Endometrium (tissue), 2 donors: ENCODE results near the gene LRCH1.

ENCODE experiments used
- FAIRE-seq: peaks from 2 replicates; lab custom pipeline; 2012; peaks lifted over from hg19 to GRCh38; lab: Jason Lieb, UNC
- donor health status: control.
- donor health status: control.

The LRCH1 gene

DNA sequence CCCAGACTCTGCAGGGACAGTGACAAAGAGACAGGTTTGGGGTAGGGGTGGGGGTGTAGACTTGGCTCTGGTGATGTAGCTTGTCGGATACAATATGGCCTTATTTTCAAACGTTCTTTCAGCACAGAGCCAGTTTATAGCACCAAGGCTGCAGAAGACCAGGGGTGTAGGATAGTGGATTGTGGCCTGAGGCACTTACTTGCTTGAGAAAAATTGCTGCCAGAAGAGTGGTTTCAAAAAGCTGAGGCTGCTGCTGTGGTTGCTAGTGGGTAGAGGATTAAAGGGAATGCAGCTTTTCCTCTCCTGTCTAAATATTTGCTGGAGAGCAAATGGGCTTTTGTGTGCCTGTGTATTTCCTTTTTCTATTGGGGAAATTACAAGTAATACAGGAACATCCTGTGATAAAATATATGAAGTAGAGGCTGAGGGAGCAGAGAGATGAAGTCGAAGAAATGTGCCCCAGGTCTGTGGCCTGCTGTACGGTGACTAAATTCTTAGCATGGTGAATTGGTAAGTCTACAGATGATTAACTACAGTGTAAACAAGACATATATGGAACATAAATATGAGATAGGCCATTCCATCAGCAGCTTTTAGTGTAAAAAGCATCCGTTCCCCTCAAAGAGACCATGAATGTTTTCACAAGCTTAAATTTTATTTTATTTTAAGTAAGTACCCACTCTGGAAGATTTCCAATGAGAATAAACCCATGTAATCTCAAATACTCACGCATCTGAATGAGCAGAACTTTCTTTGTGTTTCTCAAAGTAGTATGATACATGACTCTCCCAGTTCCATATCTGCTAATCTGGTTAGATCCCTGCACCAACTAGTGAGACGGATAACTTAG is 112.9 kb downstream of the LRCH1 start:
- no peak for FAIRE-seq

DNA sequence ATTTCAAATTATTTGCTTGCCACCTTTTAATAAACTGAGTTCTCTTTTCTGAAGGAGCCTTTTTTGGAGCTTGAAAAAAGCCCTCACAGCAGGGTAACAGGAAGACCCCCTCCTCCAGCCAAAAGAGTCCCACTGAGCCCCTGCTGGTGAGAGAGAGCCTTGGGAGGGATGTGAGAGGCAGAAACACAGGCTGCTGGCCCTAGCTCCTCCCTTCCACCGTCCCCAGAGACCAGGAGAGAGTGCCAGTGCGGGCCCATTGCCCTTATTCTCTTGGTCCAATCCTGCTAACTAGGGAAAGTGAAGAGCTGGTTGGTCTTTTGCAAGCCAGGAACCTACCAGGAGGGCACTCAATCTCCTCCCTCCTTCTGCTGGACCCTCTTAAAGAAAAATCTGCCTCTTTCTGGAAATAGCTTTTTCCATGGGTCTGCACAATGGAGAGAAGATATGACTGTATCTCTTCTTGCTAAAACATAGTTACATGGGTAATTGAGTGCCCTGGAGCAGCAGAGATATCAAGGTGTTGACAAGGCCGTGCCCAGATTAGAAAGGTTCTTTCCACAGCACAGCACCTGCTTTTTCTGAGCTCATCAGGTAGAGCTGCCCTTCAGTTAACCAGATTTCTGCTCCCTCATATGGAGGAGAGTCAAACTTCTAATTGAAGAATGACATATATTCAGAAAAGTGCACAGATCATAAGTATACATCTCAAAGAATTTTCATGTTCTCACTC is 113.9 kb downstream of the LRCH1 start:
- FAIRE-seq: no peak

DNA sequence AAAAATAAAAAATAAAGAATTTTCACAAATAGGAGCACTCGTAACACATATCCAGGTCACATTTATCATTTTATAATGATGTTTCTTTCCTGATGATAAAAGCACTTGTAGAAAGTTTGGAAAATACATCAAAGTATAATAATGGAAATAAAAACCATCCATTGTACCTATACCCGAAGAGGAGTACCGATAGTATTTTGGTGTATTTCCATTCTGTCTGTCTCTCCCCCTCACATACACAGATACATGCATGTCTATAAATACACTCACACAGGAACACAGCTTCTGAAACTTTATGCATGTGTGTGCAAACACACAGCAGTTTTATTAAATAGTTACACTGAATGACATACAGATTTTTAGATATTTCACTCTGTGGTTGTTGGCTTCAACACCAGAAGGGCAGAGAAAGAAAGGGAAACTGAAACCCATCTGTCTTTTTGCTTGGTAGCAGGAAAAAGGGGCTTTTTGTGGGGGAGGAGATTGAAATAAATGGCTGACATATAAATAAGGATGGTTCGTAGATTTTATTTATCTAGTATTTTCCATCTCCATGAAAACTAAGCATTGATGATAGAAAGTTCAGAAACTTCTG is 114.8 kb downstream of the LRCH1 start:
- FAIRE-seq: no peak

DNA sequence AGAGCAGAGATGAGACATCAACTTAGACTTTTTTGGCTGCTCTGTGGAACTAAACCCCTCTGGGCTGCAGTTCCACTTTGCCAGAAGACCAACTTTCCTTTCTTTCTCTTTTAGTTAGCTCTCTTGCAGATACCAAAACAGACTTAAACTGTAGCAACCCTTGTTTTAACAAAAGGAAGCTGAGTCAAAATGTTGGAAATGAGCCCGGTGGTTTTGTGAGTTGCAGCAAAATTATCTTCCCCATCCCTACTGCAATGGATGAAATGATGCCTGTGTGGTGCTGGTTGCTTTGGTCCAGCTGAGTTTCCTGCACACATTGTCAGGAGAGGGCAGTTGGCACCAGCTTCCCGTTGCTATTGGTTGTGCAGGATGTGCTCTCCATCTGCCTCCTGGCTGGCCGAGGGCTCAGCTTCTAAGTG is 115.3 kb downstream of the LRCH1 start:
- no peak for FAIRE-seq

DNA sequence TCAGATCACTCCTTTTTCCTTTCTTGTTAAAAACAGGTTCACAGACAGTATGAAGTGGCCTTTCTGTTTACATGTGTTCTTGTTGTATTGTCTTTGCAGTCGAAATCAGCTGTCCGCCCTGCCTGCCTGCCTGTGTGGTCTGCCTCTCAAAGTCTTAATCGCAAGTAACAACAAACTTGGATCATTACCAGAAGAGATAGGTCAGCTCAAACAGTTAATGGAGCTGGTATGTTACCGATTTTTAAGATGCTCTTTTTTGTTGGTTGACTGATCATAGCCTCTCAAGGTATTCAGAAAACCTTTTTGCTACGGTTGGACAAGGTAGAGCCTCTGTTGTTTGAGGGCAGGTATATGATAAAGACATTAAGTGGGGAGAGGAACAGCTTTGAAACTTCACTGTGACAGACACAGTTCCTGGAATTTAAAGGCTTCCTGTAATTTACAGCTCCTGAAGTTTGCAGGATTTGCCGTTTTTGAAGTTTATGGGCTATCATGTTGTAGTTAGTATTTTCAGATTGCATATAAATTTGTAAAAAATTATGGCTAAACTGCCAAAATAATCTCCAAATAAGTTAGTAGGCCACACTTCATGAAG is 116.1 kb downstream of the LRCH1 start:
- peak; percentile 35 for FAIRE-seq

DNA sequence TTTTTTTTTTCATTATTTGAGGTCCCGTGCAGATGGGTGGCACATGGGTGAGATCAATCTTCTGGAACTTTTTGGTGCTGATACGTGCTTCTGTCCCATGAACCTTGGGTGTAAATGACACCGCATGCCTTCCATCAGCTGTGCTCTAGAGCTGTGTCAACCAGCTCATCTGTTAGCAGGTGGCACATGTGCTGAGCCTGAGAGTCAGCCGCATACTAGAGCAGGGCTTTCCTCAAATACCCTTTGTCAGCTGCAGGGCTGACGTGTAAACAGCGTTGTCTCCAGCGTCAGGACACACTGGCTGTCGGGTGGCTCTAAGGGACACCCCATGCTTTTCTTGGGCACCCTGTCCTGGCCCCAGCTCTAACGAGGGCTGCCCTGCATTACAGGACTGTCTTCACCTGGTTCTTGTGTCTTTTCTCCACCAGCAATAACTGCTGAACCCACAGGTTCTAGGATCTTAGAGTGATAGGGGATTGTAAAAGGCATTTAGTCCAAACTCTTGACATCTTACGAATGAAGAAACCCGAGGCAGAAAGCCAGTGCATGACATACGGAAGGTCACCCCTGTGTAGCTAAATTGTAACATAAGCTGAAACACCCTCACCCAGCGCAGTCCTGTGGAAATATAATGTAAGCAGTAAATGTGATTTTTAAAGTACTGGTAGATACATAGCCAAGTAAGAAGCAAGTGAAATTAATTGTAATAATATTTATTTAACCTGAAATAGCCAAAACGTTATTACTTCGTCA is 119.5 kb downstream of the LRCH1 start:
- no peak for FAIRE-seq

DNA sequence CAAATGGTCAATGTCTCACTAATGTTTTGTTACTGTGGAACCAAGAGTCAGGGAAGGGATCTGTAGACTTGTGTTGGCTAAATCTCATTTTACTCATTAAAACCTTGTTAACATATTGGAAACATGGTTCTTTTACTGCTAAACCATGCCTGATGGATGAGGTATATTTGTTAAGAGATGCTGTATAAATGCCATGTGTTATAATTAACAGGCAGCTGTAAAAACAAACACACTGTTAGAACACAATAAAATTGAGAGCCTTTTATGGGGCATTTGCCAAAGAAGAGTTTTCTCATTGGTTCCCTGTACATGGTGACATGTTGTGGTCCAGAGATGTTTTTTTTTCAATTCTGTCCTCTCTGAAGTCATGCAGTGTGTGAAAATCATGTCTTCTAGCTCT is 122.0 kb downstream of the LRCH1 start:
- FAIRE-seq: no peak

DNA sequence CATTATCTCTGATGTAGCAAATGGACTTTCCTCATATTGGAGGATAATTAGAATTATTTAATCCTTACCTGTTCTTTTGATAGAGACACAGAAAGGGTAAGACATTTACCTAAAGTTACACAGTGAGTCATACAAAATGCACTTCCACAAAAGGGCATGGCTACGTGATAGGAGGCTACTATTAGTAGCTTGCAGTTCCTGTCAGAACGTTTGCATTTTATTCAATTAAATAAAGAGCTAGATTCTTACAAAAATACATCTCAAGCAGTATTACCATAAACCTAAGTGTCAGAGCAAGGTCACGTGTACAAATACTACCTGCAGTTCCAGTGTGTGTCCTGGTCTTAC is 123.4 kb downstream of the LRCH1 start:
- FAIRE-seq: no peak

DNA sequence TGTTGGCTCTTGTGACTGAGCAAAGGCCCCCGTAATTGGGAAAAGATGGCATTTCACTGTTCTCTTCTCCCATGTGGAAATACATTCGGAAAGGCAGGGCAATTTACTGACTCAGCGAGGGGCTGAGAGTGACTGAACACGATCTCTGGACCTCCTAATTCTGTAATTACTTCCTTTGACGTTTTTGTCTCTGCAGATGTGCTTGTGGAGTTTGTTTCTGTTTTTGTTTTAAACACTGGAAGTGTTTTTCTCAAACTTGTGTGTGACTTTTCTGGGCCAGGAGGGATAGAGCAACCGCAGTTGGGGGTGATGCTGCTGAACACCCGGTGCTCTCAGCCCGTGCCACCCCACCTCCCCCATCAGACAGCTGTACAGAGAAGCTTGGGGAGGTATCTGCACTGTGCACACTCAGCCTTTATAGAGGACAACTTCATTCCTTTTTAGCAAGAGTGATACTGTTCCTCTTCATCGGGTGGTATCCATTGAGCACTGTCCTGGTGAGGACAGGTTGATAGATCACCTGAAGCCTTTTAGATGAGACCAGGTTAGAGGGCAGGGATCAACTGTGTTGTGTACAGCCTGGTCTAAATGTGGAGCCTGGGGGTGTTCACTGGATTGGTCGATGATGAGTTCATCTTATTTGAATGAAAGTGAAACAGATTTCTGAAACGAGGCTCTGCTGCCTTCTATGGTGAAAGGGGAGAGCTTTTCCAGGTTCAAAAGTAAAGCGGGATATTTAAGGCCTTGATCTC is 126.6 kb downstream of the LRCH1 start:
- FAIRE-seq: no peak

DNA sequence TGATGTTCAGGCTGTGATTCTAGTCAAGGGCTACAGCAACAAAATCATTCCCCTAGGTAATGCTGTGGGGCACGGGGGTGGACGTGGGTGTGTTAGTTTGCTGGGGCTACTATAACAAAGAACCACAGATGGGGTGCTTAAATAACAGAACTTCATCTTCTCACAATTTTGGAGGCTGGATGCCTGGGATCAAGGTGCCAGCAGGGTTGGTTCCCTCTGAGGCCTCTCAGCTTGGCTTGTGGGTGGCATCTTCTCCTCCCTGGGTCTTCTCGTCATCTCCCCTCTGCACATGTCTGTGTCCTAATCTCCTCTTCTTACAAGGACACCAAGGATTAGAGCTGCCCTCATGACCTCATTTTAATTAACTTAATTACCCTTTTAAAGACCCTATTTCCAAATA is 129.0 kb downstream of the LRCH1 start:
- no peak for FAIRE-seq

DNA sequence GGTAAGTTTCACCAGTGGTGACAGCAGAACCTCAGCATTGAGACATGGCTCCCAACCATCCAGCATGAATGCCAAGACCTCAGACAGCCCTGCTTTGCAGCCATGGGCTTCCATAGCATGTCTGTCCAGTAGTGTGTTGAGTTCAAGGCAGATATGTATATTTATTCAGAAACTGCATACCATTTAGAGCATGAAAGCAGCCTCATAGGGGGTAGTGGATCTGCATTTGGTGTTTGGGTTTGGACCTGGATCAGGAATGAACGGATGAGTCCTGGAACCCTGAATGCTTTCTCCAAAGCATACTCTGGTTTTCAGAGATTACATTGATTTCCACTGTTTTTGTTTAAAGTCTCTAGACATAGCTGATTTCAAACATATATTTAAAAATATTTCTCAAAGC is 129.7 kb downstream of the LRCH1 start:
- no peak for FAIRE-seq

DNA sequence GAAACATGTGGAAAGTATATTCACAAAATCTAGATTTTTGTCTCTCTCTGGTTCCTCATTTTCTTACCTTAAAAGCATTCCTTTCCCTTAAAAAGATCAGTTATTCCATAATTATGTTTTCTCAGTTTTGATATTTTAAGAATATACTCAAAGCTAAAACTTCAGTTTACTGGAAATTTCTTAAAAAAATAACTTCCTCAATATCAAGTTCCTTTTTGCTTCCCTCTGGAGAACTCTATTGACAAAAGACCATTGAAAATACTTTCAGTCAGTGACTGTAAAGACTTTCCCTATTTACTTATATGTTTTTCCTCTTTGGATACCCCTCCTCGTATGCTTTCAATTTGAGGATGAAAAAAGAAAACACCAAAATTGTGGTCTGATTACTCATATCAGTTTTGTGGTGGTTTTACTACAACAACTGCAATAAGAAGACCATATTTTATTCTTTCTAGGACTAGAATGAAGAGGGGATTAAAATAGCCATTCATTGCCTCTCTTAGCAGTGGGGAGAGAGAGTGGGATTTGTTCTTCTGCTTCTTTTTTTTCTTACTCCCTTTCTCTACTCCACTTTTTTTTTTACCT is 130.8 kb downstream of the LRCH1 start:
- no peak for FAIRE-seq

DNA sequence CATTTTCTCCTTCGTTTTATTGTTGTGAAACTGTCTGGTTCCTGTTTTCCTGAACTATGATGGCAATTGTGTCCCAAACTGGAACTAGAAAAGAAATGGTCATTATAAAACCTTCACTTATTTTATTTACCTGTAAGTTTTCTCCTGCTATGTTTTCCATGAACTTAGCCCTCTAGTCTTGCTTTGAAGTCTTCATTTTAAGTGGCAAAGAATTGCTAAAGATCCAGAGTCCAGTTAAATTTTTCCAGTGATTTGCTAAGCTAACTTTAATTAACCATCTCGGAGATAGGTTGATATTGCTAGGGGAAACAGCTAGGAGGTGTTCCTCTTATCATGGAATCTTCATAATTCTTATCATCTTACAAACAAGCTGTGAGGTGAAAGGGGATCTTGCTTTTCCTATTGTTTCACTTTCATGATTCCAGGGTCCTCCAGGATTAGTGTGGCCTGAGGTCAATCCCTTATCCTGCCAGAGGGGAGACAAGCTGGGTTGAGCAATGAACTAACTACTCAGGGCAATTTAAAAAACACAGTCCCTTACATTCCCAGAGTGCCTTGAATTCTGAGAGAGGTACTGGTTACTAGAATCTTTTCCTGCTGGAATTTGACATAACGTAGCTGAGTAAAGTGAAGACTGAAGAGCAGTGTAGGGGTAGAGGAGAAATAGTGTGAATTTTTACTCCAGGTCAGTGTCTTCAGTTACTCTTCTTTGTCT is 131.5 kb downstream of the LRCH1 start:
- FAIRE-seq: no peak

DNA sequence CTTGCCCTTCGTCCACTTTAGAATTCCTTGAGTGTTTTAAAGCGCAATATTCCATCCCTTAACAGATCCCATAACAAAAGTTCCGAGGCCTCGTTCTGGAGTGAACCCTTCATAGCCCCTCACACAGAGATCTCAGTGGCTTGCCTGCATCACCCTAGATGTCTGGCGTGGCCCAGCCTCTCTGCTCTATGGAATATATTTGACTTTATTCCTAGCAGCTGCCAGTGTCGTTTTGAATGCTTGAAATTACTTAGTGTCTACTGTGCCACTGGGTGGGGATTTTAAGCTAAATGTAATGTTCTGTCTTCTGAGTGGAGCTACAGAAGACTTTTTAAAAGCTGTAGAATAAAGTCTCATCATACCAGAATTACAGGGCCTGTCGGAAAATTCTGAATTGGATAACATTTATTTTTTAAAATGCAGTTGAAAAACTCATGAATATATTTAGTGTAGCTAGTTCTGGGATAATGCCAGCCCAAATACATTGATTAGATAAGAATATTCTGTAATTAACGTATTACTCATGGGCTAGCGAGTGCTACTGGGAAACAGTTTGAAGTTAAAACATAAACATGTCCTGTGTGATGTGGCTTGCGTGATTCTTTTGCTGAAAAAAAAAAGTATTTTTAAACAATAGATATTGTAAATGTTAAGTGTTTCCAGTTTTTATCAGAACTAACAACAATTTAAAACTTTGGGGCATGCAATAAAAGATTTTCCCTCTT is 132.2 kb downstream of the LRCH1 start:
- FAIRE-seq: no peak

DNA sequence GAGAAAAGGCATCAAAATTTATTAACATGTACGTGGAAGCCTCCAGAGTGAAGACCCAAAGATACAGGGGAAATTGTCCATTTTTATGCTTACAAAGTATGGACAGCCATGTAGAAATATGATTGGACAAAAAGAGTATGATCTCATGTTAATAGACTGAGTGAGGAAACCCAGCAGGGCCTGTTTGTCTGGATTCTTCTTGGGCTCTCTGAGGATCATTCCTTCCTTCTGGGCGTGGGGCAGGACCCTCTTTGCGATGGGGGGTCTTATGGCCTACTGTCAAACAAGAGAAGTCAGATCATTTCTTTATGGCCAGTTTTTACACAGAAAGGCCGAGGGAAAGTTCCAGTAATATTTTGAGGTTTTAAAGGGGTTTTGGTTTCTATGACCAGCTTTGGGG is 133.2 kb downstream of the LRCH1 start:
- no peak for FAIRE-seq

DNA sequence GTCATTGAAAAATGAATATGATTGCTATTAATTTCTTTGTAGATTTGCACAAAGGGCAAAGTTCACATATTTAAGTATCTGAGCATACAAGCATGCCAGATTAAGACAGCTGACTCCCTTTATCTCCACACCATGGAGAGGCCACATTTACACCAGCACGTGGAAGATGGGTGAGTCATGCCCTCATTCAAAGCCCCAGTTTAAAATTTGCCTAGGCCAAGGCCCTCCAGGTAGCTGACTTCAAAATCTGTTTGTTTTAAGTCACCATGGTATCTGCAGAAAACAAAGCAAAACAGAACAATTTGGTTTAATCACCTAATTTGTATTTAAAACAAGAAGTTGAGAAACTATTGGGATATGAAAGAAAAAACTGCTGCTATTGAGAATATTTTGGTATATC is 134.8 kb downstream of the LRCH1 start:
- FAIRE-seq: no peak

DNA sequence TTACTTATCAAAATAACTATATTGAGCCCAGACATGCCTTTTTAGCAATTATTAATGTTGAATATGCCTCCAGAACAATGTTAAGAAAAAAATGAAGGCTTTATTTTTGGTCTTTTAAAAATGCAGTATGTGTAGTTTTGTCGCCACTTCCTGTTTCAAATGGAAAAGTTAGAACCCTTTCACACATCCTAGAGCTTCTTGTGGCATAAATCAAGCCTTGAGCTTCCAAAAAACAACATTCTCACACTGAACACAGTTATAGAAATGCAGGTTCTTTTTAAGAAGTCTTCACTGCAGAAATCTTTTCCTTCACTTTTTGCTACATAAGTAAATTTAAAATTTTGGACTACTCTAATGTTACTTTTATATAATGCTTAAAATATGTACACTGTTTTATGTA is 135.3 kb downstream of the LRCH1 start:
- no peak for FAIRE-seq

DNA sequence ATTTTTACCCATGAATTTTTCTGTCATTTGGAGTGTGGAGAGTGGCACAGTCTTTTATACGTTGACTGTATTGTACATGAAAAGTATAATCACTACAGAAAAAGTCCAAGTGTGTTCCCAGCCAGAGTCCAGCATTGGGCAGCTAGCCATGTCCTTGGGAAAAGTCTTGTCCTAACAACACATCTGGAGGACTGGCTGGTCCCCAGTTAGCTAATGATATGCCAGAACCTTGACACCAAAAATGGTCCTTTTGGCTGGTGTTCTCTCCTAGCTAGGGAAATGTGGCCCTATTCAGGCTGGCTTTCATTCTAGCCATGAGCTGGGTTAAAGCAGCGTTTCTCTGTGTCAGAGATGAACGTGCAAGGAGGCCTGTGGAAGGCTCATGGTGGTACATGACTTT is 145.0 kb downstream of the LRCH1 start:
- FAIRE-seq: no peak

DNA sequence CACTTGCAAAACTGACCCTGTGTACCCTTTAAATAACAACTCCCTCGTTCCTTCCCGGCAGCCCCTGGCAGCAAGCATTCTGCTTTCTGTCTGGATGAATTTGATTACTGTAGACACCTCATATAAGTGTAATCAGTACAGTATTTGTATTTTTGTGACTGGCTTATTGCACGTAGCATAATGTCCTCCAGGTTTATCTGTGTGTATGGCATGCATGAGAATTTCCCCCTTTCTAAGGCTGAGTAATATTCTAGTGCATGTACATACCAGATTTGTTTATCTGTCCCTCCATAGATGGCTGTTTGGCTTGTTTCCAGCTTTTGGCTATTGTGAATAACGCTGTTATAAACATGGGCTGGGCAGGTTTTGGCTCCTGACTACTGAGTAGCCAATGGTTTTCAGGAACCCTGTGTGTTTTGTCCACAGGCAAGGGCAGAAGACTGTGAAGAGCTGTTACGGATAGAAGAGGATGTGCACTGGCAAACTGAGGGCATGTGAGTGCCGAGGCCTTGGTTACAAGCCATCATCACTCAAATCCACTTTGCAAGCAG is 146.0 kb downstream of the LRCH1 start:
- no peak for FAIRE-seq
